ENCODE data around the gene ZNF888.
"Not testable (repeated sequence)": the region's sequence is repeated elsewhere in the genome, so short reads cannot be mapped to it uniquely, and the experiment has no call there.

ZNF888 gene

GRCh38 chr19:52946322-52947310 is 23.4 kb upstream of the ZNF888 start:
- peak; percentile 33 for DNase-seq
- TF ChIP-seq, protein P1, sequence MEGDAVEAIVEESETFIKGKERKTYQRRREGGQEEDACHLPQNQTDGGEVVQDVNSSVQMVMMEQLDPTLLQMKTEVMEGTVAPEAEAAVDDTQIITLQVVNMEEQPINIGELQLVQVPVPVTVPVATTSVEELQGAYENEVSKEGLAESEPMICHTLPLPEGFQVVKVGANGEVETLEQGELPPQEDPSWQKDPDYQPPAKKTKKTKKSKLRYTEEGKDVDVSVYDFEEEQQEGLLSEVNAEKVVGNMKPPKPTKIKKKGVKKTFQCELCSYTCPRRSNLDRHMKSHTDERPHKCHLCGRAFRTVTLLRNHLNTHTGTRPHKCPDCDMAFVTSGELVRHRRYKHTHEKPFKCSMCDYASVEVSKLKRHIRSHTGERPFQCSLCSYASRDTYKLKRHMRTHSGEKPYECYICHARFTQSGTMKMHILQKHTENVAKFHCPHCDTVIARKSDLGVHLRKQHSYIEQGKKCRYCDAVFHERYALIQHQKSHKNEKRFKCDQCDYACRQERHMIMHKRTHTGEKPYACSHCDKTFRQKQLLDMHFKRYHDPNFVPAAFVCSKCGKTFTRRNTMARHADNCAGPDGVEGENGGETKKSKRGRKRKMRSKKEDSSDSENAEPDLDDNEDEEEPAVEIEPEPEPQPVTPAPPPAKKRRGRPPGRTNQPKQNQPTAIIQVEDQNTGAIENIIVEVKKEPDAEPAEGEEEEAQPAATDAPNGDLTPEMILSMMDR (IDR thresholded peaks at IDR 0.05; ENCODE audit: low read depth, low read length), result no peak
- Histone ChIP-seq H3K9me3 (ENCODE audit: severe bottlenecking) (peaks cover 44% of the 10 kb centered on the region), H3K27ac (peak overlapping the region; percentile 91), H3K4me3 (ENCODE audit: low read depth, low read length) (no peak overlapping the region), H3K36me3 (peaks cover 38% of the 10 kb centered on the region), H3K27me3 (ENCODE audit: insufficient read depth, low read depth, severe bottlenecking) (no peaks in the 10 kb centered on the region)

GRCh38 chr19:52945652-52946321 is 22.6 kb upstream of the ZNF888 start:
- TF ChIP-seq, protein P1 (IDR thresholded peaks at IDR 0.05; ENCODE audit: low read depth, low read length), result no peak
- no peak for DNase-seq
- Histone ChIP-seq H3K4me3 (ENCODE audit: low read depth, low read length) (no peak overlapping the region), H3K27me3 (ENCODE audit: insufficient read depth, low read depth, severe bottlenecking) (no peaks in the 10 kb centered on the region), H3K36me3 (peaks cover 29% of the 10 kb centered on the region), H3K27ac (peak overlapping the region; percentile 91), H3K9me3 (ENCODE audit: severe bottlenecking) (peaks cover 36% of the 10 kb centered on the region)

GRCh38 chr19:52944703-52945493 is 21.7 kb upstream of the ZNF888 start:
- not testable (repeated sequence) for H3K27me3 ChIP-seq (ENCODE audit: insufficient read depth, low read depth, severe bottlenecking)
- peak; percentile 82 for DNase-seq
- Histone ChIP-seq H3K36me3 (peaks cover 21% of the 10 kb centered on the region), H3K9me3 (ENCODE audit: severe bottlenecking) (peaks cover 35% of the 10 kb centered on the region), H3K4me3 (ENCODE audit: low read depth, low read length) (peak overlapping the region; percentile 37), H3K27ac (peak overlapping the region; percentile 91)

GRCh38 chr19:52943884-52944643 is 20.8 kb upstream of the ZNF888 start:
- peak; percentile 90 for DNase-seq
- peak overlapping the region; percentile 91 for H3K27ac ChIP-seq
- no peaks in the 10 kb centered on the region for H3K27me3 ChIP-seq (ENCODE audit: insufficient read depth, low read depth, severe bottlenecking)
- TF ChIP-seq, protein P1 (IDR thresholded peaks at IDR 0.05; ENCODE audit: low read depth, low read length), result no peak
- peaks cover 27% of the 10 kb centered on the region for H3K9me3 ChIP-seq (ENCODE audit: severe bottlenecking)
- H3K4me3 ChIP-seq (ENCODE audit: low read depth, low read length), result peak overlapping the region; percentile 37
- H3K36me3 ChIP-seq, result peaks cover 15% of the 10 kb centered on the region

- Histone ChIP-seq H3K9me3 (ENCODE audit: severe bottlenecking) (peaks cover 20% of the 10 kb centered on the region), H3K36me3 (peaks cover 7% of the 10 kb centered on the region), H3K27me3 (ENCODE audit: insufficient read depth, low read depth, severe bottlenecking) (no peaks in the 10 kb centered on the region), H3K27ac (peak overlapping the region; percentile 91), H3K4me3 (ENCODE audit: low read depth, low read length) (peak overlapping the region; percentile 45)
- DNase-seq, result no peak
- TF ChIP-seq, protein P1 (IDR thresholded peaks at IDR 0.05; ENCODE audit: low read depth, low read length), result no peak
Observed at GRCh38 chr19:52943134-52943883, 20.1 kb upstream of the ZNF888 start.

Data from WERI-Rb-1 (cell line).